ENCODE results near the gene SERGEF.

Gene SERGEF

DNA sequence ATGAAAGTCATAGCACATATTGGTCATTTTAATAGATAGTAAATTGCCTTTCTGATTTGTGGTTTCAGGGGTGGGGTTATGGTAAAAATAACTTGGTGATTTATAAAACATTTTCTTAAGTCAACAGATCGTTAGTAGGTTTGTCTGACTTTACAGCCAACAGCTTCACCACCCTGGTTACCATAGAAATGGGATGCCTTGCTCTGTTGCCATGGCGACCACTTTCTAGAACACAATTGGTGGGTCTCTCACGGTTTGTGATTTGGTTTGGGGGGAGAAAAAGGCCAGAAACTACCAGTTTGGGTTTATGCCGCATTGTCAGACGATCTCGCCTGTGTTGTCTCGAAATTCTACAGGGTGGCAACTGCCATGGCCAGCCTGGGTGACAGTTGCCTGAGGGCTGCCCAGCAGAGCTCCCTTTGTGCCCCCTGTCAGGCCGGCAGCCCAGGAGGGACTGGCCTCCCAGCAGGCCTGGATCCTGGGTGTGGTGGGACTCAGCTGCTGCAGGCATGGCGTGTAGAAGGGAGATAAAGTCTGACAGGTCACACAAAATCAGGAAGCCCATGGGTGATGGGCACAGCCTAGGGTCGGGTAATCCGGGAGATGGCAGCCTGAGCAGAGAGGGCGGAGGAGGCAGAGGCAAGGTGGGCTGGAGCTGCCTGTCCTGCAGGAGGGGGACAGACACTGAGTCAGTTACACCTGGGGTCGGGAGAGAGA is 247.3 kb downstream of the SERGEF start:
- no peak for DNase-seq

DNA sequence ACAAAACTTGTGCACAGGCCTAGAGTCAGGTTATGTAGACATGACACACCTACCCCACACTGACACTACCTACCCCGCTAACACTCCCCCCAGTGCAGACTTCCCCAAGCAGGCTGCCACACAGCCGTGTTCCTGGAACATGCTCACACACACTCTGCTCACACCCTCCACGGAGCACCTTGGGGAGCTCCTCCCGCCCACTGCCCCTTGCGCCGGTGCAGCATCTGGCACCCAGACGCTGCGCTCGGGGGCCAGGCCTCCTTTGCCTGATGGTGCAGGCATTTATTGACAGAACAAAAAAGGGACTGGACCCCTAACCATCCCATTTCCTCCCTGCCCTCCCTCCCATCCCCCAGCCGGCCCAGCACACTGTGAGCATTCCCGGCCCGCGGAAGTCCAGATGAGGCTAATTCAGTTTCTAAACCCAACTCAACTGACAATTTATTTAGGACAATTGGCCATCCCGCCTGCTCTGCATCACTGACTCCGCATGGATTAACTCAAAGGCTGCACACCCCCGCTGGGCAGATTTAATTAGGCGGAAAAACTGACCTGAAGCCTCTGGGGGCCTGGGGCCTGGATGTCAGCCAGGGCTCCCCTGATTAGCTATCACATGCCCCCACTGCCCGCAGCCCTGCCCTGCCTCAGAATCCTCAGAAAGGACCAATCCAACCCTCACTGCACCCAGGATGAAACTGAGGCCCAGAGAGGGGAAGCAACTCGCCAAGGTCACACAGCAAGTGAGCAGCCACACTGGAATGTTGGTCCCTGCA is 248.2 kb downstream of the SERGEF start:
- DNase-seq, result no peak

DNA sequence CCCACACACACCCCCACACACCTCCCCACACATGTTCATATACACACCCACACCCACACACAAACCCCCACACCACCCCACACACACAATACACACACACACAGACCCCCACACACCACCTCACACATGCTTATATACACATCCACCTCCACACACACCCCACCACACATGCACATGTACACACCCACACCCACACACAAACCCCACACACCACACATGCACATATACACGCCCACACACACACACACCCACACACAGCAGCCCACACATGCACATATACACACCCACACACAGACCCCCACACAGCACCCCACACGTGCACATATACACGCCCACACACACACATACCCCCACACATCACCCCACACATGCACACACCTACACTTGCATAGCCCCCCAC is 249.1 kb downstream of the SERGEF start:
- no peak for DNase-seq

DNA sequence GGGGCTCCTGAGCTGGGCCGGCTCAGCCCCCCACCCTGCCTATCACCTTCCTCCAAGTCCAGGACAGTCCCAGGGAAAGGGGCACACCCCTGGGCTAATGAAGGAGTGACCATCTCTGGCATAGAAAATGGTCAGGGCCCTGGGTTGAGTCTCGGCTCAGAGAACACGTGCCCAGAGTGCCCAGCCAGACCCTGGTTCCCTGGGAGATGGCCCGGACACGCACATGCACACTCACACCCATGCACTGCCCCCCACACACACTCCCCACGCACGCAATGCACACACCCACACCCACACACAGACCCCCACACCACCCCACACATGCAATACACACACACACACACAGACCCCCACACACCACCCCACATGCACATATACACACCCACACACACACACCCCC is 249.6 kb downstream of the SERGEF start:
- DNase-seq, result no peak

DNA sequence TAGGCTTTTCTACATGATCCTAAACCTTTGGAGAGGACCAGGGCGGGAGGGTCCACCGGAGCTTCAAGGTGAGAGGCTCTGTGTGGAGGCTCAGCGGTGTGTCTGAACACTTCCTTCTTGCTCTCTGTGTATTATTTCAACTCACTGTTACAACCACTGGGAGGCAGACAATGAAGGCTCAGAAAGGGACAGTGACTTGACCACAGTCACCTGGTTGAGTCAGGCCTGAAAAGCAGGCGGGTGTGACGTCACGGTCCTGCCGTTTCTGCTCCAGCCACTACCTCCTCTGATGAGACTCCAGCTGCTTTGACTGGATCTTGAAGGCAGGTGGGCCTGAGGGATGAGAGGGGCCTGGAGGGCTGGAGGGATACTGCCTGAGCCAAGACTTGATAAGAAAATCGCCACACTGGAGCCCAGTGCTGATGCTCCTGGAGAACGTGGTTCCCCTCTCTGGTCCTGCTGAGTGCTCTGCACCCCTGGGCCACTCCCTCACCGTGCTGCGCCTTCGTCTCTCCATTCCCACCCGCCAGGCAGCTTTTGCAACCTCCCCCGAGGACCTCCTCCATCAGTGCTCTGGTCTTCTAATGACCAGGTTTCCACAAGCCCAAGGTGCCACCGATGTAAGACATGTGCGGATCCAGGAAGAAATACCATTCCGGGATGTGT is 250.4 kb downstream of the SERGEF start:
- DNase-seq, result no peak

DNA sequence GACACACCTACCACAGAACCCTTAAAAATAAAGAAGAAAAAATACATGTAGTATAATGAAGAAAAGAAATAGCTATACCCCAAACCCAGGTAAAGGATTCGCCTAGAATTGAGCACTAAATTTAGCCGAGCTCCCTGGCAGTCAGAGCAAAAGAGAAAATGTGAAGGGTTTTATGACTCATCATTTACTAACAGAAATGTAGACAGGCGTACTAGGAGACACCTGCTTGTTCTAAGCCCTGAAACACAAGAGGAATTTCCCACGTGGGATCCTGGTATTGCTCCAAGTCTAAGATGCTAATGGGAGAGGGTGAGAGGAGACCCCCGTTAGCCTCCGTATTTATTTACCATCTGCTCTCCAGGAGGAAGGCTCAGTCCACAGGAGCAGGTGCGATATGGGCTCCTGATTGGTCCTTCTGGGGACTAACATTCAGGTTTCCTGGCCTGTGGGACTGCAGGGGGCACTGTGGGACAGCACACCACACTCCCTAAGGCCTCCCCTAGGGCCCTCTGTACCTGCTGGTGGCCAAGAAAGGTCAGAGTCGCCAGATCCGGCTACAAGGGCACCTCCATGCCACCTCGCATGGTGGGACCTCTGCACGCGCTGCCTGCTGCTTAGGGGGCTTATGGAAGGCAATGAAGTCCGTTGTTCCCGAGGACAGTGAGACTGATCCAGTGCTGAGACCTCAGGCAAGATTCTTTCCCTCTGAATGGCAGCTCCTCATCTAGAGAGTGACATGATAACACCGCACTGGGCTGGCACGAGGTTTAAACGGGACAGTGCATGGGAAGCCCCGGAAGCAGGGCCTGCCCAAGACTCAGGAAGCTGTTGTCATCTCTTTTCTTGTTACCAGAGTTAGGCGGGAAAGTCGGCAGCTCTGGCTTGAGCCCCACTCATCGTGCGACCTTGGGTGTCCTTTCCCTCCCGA is 252.5 kb downstream of the SERGEF start:
- no peak for DNase-seq

DNA sequence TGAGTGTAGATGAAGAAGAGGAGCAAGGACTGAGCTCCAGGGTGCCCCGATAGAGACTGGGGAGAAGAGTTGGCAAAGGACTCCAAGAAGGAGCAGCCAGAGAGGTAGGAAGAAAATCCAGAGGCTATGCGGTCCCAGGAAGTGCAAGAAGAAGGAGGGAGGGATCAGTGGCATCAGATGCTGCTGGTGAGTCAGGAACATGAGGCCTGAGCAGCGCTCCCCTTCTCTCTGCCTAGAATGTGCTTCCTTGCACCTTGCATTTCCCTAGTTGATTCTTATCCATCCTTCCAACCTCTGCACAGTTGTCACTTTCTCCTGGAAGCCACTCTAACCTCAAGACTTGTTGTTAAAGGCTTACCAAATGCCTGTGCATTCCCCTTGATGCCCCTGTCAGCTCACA is 257.0 kb downstream of the SERGEF start:
- no peak for DNase-seq

DNA sequence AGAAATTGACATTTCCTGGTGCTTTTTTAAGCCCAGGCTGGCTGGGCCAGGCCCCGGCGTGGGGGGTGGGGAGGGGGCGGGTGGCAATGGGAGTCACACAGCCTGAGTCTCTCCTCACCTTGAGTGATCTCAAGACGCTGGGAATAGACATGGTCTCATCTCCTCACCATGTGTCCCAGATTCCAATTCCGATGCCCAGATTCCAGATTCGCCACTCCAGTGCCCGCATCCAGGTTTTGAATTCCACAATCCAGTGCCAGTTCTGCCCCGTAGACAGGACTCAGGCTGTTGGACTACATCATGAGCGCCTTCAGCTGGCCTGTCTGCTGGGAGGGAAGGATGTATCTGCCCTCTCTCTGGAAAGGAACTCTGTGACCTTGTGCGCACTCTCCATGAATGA is 259.2 kb downstream of the SERGEF start:
- no peak for DNase-seq

DNA sequence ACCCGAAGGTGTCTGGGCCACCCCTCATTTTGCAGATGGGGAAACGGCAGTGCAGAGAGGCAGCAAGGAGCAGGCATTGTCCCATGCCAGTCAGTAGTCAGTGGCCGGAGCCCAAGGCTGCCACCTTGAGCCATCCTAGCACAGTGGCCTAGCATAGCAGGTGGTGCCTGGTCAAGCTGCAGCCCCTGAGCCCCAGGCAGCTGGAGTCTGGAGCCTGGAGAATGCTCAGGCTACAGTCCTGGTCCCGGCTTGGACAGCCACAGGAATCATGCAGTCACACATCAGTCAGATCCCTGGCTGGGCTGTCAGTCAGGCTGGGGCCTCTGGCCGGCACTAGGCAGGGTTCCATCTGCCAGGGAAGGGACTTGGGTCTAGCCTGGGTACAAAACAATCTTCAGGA is 259.7 kb downstream of the SERGEF start:
- no peak for DNase-seq

DNA sequence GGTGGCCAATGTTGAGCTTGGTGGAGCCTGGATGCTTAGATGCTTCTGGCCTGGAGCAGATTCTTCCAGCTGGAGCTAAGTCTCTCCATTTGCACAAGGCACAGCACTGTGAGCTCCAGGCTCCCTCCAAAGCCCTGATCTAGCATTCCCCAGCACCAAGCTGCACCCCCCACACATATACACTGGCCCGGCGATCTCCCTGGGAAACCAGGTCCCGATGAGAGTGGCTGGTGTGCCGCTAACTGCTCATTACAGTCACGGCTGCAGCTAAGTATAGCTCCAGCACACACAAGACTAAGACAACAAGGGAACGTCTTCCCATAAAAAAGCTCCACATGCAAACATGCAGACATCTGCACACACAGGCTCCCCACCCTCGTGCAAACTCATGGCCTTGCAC is 260.7 kb downstream of the SERGEF start:
- DNase-seq, result no peak

DNA sequence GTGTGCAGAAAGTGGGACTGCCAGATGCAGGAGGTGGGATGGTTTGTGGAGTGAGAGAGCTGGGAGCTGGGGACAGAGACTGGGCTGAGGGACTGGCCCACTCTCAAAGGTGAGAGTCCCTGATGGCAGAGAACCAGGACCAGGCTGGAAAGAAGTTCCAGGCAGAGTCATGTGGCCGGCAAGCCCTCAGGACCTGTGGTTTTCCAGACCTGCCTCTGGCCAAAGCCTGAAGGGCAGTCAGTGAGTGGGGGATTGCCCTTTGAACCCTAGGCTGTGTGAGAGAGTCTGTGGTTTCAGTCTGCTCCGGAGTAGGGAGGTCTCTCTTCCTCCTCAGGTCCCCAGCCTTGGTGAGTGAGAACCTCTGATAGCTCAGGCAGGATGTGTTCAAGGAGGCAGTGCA is 261.3 kb downstream of the SERGEF start:
- no peak for DNase-seq

DNA sequence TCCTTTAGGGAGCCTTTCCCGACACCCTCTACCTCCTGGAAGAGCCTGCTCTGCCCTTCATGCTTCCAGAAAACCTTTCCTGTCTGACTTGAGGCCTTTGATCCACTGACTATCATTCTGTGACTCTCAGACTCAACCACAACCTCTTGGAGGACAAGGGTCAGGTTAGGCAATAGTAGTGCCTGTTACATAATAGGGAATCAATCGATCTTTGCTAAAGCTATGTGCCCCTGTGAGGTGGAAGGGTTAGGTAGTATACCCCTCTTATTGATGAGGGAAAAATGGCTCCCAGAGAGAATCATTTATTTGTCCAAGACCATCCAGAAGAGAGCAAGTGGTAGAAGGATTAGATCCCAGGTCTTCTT is 262.1 kb downstream of the SERGEF start:
- DNase-seq, result no peak

DNA sequence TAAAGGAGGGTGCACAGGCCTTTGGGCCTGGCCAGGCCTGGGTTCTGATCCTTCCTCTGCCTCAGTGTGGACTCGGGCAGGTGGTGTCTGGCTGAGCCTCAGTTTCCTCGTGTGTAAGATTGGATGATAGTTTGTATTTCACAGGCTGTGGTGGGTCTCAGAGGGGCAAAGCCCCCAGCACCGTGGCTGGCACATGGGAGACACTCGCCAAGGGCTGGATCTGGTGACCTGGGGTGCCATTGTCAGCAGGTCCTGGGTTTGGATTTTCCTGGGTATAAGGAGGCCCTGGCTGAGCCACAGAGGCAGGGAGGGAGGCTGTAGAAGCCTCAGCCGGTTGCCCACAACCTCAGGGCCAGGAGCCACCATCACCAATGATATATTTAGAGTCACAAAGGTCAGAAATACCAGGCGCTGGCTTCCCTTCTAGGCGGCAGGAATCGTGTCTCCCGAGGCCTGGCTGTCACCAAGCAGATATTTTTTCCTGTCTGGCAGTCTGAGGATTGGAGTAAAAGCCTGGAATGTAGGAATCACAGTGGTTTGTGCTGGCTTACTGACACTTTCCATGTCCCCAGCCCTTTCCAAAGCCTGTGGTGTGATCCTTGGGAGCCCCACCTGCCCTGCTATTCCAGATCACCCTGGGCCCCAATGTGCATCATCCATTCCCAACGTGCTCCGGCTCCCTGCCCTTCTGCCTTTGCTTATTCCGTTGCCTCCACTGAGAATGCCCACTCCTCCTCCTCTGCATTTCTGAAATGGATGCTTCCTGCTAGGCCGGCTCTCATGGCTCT is 262.6 kb downstream of the SERGEF start:
- DNase-seq, result no peak

DNA sequence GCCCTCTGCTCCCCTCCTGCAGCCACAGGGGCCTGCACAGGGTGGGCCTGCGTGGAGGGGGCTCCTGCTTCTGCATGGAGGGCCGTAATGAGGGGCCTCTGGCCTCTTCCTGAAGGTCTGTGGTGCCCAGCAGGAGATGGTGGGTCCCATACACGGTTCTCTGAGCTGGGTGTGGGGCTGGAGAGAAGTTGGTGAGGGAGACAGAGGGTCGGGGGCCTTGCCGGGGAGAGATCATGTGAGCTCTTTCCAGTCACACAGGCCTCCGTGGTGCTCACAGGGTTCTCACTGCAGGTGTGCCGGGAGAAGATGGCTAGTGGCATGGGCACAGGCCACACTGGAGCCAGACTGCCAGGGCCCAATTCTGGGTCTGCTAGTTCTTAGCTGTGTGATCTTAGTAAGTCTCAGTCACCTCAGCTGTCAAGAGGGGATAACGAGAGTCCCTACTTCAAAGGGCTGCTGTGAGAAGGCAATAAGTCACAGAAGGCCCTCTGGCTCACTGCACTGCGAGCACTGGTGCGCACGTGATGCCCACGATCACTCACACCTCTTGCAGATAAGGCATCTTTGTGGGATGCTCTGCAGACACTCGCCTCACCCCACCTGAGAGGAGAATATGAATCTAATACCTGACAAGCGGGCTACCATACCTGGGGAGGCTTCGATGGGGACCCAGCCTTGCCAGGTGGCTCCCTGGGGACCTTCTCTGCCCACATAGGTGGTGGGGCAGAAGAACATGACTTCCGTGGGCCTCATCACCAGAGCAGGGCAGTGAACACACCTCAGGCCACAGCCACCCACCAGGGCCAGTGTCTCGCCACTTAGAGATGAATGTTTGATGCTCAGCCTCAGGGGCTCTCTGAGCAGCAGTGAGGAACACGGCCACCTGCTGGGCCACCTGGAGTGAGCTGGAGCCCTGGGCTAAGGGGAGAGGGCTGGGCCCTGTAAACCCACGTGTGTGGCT is 263.8 kb downstream of the SERGEF start:
- DNase-seq, result no peak

DNA sequence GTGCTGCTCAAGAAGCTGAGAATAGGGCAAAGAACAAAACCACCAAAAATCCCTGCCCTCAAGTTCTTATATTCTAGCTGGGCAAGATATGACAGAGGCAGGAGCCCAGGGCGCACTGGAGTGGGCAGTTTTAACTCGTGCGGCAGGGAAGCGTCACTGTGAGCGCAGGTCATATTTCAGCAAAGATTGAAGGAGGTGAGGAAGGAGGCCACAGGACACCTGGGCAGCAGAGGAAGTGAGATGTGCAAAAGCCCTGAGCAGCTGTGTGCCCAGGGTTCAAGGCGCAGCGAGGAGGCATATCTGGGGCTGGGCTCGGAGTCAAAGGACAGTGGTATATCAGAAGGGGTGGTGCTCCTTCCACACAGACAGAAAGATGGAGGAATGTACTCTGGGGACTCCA is 264.8 kb downstream of the SERGEF start:
- DNase-seq, result no peak

DNA sequence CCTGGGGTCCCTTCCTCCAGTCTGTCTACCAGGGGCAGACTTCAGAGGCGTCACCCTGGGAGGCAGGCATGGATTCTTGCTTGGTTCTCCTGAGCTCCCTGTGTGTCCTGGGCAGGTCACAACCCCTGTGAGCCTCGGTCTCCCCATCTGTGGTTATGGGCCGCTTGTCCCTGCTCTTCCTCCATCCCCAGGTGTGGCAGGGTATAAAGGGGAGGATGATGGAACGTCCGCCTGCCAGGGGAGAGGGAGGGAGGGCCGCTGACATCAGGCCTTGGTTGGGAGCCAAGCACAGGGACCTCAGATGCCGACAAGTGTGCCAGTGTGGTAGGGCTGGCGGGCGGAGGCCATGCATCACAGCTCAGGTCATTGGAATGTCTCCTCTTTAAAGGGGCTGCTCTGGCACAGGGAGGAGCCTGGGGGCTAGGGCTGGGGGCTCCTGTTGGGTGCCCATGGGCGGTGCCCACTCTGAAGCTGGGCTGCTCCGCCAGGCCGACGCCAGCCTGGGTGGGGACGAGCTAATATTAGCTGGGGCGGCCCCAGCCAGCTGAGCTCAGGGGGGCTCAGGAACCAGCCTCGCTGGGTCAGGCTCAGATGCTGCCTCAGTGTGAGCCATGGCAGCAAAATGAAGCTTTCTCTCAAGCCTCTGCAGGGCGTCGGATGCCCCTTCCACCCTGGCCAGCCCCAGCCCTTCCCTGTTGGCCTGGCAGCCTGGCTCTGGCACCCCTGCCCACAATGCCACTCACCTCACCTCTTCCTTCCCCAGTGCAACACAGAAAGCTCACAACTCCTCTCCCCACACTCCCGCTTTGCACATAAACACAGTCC is 265.5 kb downstream of the SERGEF start:
- DNase-seq, result no peak

DNA sequence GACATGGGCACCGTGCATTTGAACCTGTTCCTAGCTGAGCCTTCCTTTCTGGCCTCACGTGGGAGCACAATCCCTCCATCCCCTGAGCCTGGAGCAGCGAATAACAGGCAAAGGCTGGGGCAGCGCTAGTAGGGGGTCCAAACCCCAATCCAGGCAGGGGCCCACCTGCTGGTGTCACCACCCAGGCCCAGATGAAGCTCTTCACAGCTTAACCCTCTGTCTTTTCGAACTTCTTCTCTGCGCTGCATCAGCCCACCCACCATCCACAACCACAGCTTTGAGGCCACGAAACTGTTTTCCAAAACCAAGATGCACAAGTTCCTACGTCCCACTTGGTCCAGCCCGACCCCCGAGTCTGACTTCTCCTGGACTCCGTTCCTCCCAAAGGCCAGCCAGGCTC is 266.8 kb downstream of the SERGEF start:
- no peak for DNase-seq

DNA sequence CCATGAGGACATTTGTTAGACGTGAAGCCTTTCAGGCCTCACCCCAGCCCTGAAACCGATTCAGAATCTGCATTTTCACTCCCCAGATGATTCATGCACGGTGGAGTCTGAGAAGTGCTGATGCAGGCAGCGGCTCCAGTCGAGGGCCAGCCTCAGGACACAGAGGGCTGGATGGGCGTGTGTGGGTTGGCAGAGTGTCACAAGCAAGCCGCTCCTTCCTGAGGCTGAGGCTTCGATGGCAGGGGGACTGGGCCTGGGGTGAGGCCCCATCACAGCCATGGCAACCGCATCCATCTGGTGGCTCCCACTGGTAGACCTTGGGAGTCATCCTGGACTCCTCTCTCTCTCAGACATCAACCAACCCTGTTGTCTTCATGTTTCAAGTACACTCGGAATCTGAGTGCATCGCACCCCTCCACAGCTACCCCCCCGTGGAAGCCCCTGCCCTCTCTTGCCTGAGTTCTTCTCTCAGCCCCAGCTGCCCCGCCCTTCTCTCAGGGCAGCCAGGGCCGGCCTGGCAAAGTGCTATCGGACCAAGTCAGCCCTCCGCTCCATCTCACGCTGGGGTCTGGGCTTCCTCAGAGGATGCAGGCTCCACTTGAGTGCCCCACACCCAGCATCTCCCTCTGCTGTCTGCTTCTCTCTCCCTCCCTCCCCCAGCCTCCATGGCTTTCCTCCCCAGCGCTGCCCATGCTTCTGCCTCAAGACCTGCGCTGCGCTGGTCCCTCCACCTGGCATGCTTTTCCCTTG is 267.6 kb downstream of the SERGEF start:
- no peak for DNase-seq

Measured in CD4-positive, alpha-beta T cell treated with Interleukin-12 subunit alpha and Interleukin-12 subunit beta, for 1 hour (primary cell).